ENCODE measurements around the gene MRPL14.

MRPL14 gene

GRCh38 chr6:44166591-44167184, 39.4 kb upstream of the MRPL14 start:
- no peak for ATAC-seq
- no peak for TF ChIP-seq OSR1 (CRISPR knock-in tag; IDR thresholded peaks at IDR 0.05)
- TF ChIP-seq ISL1 (CRISPR knock-in tag; IDR thresholded peaks at IDR 0.05) = no peak
- TF ChIP-seq, protein P1, sequence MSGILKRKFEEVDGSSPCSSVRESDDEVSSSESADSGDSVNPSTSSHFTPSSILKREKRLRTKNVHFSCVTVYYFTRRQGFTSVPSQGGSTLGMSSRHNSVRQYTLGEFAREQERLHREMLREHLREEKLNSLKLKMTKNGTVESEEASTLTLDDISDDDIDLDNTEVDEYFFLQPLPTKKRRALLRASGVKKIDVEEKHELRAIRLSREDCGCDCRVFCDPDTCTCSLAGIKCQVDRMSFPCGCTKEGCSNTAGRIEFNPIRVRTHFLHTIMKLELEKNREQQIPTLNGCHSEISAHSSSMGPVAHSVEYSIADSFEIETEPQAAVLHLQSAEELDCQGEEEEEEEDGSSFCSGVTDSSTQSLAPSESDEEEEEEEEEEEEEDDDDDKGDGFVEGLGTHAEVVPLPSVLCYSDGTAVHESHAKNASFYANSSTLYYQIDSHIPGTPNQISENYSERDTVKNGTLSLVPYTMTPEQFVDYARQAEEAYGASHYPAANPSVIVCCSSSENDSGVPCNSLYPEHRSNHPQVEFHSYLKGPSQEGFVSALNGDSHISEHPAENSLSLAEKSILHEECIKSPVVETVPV (CRISPR knock-in tag; IDR thresholded peaks at IDR 0.05) = no peak
- TF ChIP-seq, protein P2, sequence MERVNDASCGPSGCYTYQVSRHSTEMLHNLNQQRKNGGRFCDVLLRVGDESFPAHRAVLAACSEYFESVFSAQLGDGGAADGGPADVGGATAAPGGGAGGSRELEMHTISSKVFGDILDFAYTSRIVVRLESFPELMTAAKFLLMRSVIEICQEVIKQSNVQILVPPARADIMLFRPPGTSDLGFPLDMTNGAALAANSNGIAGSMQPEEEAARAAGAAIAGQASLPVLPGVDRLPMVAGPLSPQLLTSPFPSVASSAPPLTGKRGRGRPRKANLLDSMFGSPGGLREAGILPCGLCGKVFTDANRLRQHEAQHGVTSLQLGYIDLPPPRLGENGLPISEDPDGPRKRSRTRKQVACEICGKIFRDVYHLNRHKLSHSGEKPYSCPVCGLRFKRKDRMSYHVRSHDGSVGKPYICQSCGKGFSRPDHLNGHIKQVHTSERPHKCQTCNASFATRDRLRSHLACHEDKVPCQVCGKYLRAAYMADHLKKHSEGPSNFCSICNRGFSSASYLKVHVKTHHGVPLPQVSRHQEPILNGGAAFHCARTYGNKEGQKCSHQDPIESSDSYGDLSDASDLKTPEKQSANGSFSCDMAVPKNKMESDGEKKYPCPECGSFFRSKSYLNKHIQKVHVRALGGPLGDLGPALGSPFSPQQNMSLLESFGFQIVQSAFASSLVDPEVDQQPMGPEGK (CRISPR knock-in tag; IDR thresholded peaks at IDR 0.05; ENCODE audit: borderline replicate concordance) = no peak
- no peak for TF ChIP-seq SNAI2 (CRISPR knock-in tag; IDR thresholded peaks at IDR 0.05)
- no peak for TF ChIP-seq ZNF70 (CRISPR knock-in tag; IDR thresholded peaks at IDR 0.05)
- TF ChIP-seq RARB (CRISPR knock-in tag; IDR thresholded peaks at IDR 0.05) = no peak
- TF ChIP-seq ZFP3 (CRISPR knock-in tag; IDR thresholded peaks at IDR 0.05) = no peak
- no peak for TF ChIP-seq TSHZ2 (CRISPR knock-in tag; IDR thresholded peaks at IDR 0.05)
- TF ChIP-seq POU6F1 (CRISPR knock-in tag; IDR thresholded peaks at IDR 0.05; ENCODE audit: borderline replicate concordance, low read depth) = no peak
- TF ChIP-seq ARNTL (CRISPR knock-in tag; IDR thresholded peaks at IDR 0.05; ENCODE audit: borderline replicate concordance, low read depth) = no peak
- no peak for TF ChIP-seq ZFP30 (CRISPR knock-in tag; IDR thresholded peaks at IDR 0.05)

GRCh38 chr6:44166116-44166515, 38.9 kb upstream of the MRPL14 start:
- no peak for ATAC-seq
- no peak for TF ChIP-seq ISL1 (CRISPR knock-in tag; IDR thresholded peaks at IDR 0.05)
- TF ChIP-seq TOX (CRISPR knock-in tag; IDR thresholded peaks at IDR 0.05; ENCODE audit: borderline replicate concordance) = no peak
- TF ChIP-seq POU6F1 (CRISPR knock-in tag; IDR thresholded peaks at IDR 0.05; ENCODE audit: borderline replicate concordance, low read depth) = no peak
- no peak for TF ChIP-seq GLIS3 (CRISPR knock-in tag; IDR thresholded peaks at IDR 0.05)
- TF ChIP-seq ZFP30 (CRISPR knock-in tag; IDR thresholded peaks at IDR 0.05) = no peak
- TF ChIP-seq TCF4 (CRISPR knock-in tag; IDR thresholded peaks at IDR 0.05; ENCODE audit: borderline replicate concordance) = no peak
- TF ChIP-seq BACH2 (CRISPR knock-in tag; IDR thresholded peaks at IDR 0.05; ENCODE audit: borderline replicate concordance) = no peak
- no peak for TF ChIP-seq ARNTL (CRISPR knock-in tag; IDR thresholded peaks at IDR 0.05; ENCODE audit: borderline replicate concordance, low read depth)
- no peak for TF ChIP-seq SNAI2 (CRISPR knock-in tag; IDR thresholded peaks at IDR 0.05)
- no peak for TF ChIP-seq TSHZ2 (CRISPR knock-in tag; IDR thresholded peaks at IDR 0.05)
- no peak for TF ChIP-seq PPARA (CRISPR knock-in tag; IDR thresholded peaks at IDR 0.05; ENCODE audit: borderline replicate concordance)
- TF ChIP-seq ZNF8 (CRISPR knock-in tag; IDR thresholded peaks at IDR 0.05) = no peak
- no peak for TF ChIP-seq ZNF70 (CRISPR knock-in tag; IDR thresholded peaks at IDR 0.05)
- no peak for TF ChIP-seq ZNF565 (CRISPR knock-in tag; conservative IDR thresholded peaks at IDR 0.05; ENCODE audit: low read depth)
- no peak for TF ChIP-seq CSDC2 (CRISPR knock-in tag; IDR thresholded peaks at IDR 0.05)
